Anterior cingulate cortex (tissue), 58 donors: ENCODE data around the gene SCARB1.
A peak's percentile ranks its signal among the peaks of the same experiment; 100 is the strongest.

ENCODE experiments used
- DNase-seq, 58 donors: peaks; one replicate each; lab custom pipeline; 2025; lab: John Stamatoyannopoulos, UW

Gene SCARB1

GRCh38 chr12:124808272-124808671, 55.4 kb downstream of the SCARB1 start:
- no peak for DNase-seq

GRCh38 chr12:124805876-124806668, 57.6 kb downstream of the SCARB1 start:
- DNase-seq = no peak

GRCh38 chr12:124805050-124805449, 58.6 kb downstream of the SCARB1 start:
- no peak for DNase-seq

GRCh38 chr12:124804011-124804621, 59.5 kb downstream of the SCARB1 start:
- peak in 32 of 58 donors; percentile 9 to 69 (median 30) for DNase-seq

- no peak for DNase-seq
Measured at GRCh38 chr12:124802361-124802760, 61.3 kb downstream of the SCARB1 start.

GRCh38 chr12:124800506-124800905, 63.2 kb downstream of the SCARB1 start:
- no peak for DNase-seq

GRCh38 chr12:124797321-124797720, 66.3 kb downstream of the SCARB1 start:
- DNase-seq = no peak

- DNase-seq = no peak
Measured at GRCh38 chr12:124796303-124796960, 67.2 kb downstream of the SCARB1 start.

GRCh38 chr12:124795081-124795948, 68.3 kb downstream of the SCARB1 start:
- DNase-seq = no peak

- peak in 10 of 58 donors; percentile 5 to 54 (median 16) for DNase-seq
Measured at GRCh38 chr12:124792961-124793441, 70.7 kb downstream of the SCARB1 start.

GRCh38 chr12:124792156-124792555, 71.5 kb downstream of the SCARB1 start:
- no peak for DNase-seq

- no peak for DNase-seq
Measured at GRCh38 chr12:124790650-124791400, 72.8 kb downstream of the SCARB1 start.

GRCh38 chr12:124788936-124789555, 74.6 kb downstream of the SCARB1 start:
- no peak for DNase-seq

GRCh38 chr12:124786061-124786964, 77.4 kb downstream of the SCARB1 start:
- DNase-seq = peak in 57 of 58 donors; percentile 13 to 88 (median 72)

- DNase-seq = no peak
Measured at GRCh38 chr12:124784871-124785572, 78.6 kb downstream of the SCARB1 start.

- no peak for DNase-seq
Measured at GRCh38 chr12:124783087-124783486, 80.6 kb downstream of the SCARB1 start.

- DNase-seq = no peak
Measured at GRCh38 chr12:124782132-124782531, 81.5 kb downstream of the SCARB1 start.
